GM21367 (cell line): ENCODE data around the gene FSTL3.

Experiments
- ATAC-seq: cut with Tn5 transposase; IDR thresholded peaks from one replicate; pipeline ENCODE4 v1.9.1; 2021; ENCODE audit not compliant: unreplicated experiment

The FSTL3 gene

GRCh38 chr19:644789-645188 lies 31.4 kb upstream of the FSTL3 start:
- ATAC-seq, result no peak

GRCh38 chr19:645912-646778 lies 30.0 kb upstream of the FSTL3 start:
- no peak for ATAC-seq

GRCh38 chr19:646779-647565 lies 29.2 kb upstream of the FSTL3 start:
- ATAC-seq, result no peak

GRCh38 chr19:647566-648284 lies 28.5 kb upstream of the FSTL3 start:
- ATAC-seq, result no peak

- ATAC-seq, result no peak
Observed at GRCh38 chr19:648305-648704, 27.9 kb upstream of the FSTL3 start.

GRCh38 chr19:648904-649801 lies 27.0 kb upstream of the FSTL3 start:
- ATAC-seq, result no peak

- no peak for ATAC-seq
Observed at GRCh38 chr19:650121-650520, 26.1 kb upstream of the FSTL3 start.

GRCh38 chr19:651114-651818 lies 24.9 kb upstream of the FSTL3 start:
- no peak for ATAC-seq

GRCh38 chr19:651991-652390 lies 24.2 kb upstream of the FSTL3 start:
- ATAC-seq, result no peak

GRCh38 chr19:652467-653389 lies 23.5 kb upstream of the FSTL3 start:
- ATAC-seq, result no peak

GRCh38 chr19:653425-653824 lies 22.8 kb upstream of the FSTL3 start:
- no peak for ATAC-seq

GRCh38 chr19:655691-656090 lies 20.5 kb upstream of the FSTL3 start:
- ATAC-seq, result no peak

- ATAC-seq, result no peak
Observed at GRCh38 chr19:656751-657559, 19.2 kb upstream of the FSTL3 start.

GRCh38 chr19:657611-658010 lies 18.6 kb upstream of the FSTL3 start:
- no peak for ATAC-seq

GRCh38 chr19:658059-658839 lies 17.9 kb upstream of the FSTL3 start:
- no peak for ATAC-seq

GRCh38 chr19:658916-659839 lies 17.0 kb upstream of the FSTL3 start:
- ATAC-seq, result no peak
